Activated T-cell treated with anti-CD3 and anti-CD28 coated beads, Interleukin-2, amount 50 U/mL, for 48 hours (primary cell): ENCODE measurements around the gene PCCA.
"Not testable (repeated sequence)": the region's sequence is repeated elsewhere in the genome, so short reads cannot be mapped to it uniquely, and the experiment has no call there.

ENCODE experiments used
- DNase-seq, 2 experiments: peaks; one replicate each; pipeline ENCODE4 v3.0.0-alpha.2; 2020

The PCCA gene

GRCh38 chr13:100515410-100515800 lies 426.5 kb downstream of the PCCA start:
- DNase-seq: no peak

GRCh38 chr13:100517135-100517534 lies 428.2 kb downstream of the PCCA start:
- DNase-seq: no peak

- DNase-seq: no peak
These were observed 428.8 kb downstream of the PCCA start for GRCh38 chr13:100517728-100518127.

GRCh38 chr13:100518394-100519062 lies 429.6 kb downstream of the PCCA start:
- no peak for DNase-seq

GRCh38 chr13:100519626-100520025 lies 430.7 kb downstream of the PCCA start:
- DNase-seq: no peak

GRCh38 chr13:100520936-100521850 lies 432.3 kb downstream of the PCCA start:
- no peak for DNase-seq

- no peak for DNase-seq
These were observed 433.1 kb downstream of the PCCA start for GRCh38 chr13:100521851-100522617.

GRCh38 chr13:100522618-100523309 lies 433.9 kb downstream of the PCCA start:
- no peak for DNase-seq

GRCh38 chr13:100523411-100523810 lies 434.5 kb downstream of the PCCA start:
- DNase-seq: no peak

- DNase-seq: no peak
These were observed 435.1 kb downstream of the PCCA start for GRCh38 chr13:100523981-100524386.

GRCh38 chr13:100524688-100525087 lies 435.8 kb downstream of the PCCA start:
- not testable (repeated sequence) for DNase-seq

GRCh38 chr13:100525453-100526317 lies 436.8 kb downstream of the PCCA start:
- DNase-seq: no peak

GRCh38 chr13:100526318-100527000 lies 437.6 kb downstream of the PCCA start:
- DNase-seq: no peak

- no peak for DNase-seq
These were observed 438.8 kb downstream of the PCCA start for GRCh38 chr13:100527644-100528043.

- DNase-seq: no peak
These were observed 439.5 kb downstream of the PCCA start for GRCh38 chr13:100528353-100528752.

GRCh38 chr13:100528820-100529219 lies 439.9 kb downstream of the PCCA start:
- no peak for DNase-seq

- no peak for DNase-seq
These were observed 440.9 kb downstream of the PCCA start for GRCh38 chr13:100529666-100530377.

- DNase-seq: no peak
These were observed 441.8 kb downstream of the PCCA start for GRCh38 chr13:100530671-100531213.

GRCh38 chr13:100532090-100532766 lies 443.3 kb downstream of the PCCA start:
- peak in 1 of 2 experiments; percentile 8 for DNase-seq
